GM18526 (cell line): Measurements from ENCODE around the gene CAMK2G.

Experiments
- POLR2A ChIP-seq: IDR thresholded peaks from 3 replicates; pipeline ENCODE4 v1.6.1; 2011; ENCODE audit not compliant: insufficient read length; ENCODE audit errors: extremely low read depth

CAMK2G gene

GRCh38 chr10:73762915-73763314, 111.4 kb downstream of the CAMK2G start:
- no peak for TF ChIP-seq POLR2A
